Fibroblast of pulmonary artery (primary cell): Measurements from ENCODE around the gene MLN.

Experiments used
- DNase-seq: peaks from one replicate; pipeline ENCODE4 v3.0.0-alpha.2; 2010; ENCODE audit warnings: low read depth
- H3K4me3 ChIP-seq: replicated peaks from 2 replicates; pipeline ENCODE4 v1.5.1; 2011; ENCODE audit warnings: low read depth, mild to moderate bottlenecking, control low read depth, low read length, moderate library complexity
- TF ChIP-seq, protein P1 (sequence below): IDR thresholded peaks from 2 replicates; pipeline ENCODE4 v1.5.1; 2011; ENCODE audit warnings: mild to moderate bottlenecking, control low read depth, low read length, inconsistent platforms; ENCODE audit errors: missing control alignments

The MLN gene

GRCh38 chr6:33803571-33804053, at the start of gene MLN:
TSS of gene MLN (minus strand) at chr6:33804003. CDS start at chr6:33801163, 2,840 bp downstream.
- no peak within 1 kb of the TSS for H3K4me3 ChIP-seq
- no peak for DNase-seq
- TF ChIP-seq, protein P1, sequence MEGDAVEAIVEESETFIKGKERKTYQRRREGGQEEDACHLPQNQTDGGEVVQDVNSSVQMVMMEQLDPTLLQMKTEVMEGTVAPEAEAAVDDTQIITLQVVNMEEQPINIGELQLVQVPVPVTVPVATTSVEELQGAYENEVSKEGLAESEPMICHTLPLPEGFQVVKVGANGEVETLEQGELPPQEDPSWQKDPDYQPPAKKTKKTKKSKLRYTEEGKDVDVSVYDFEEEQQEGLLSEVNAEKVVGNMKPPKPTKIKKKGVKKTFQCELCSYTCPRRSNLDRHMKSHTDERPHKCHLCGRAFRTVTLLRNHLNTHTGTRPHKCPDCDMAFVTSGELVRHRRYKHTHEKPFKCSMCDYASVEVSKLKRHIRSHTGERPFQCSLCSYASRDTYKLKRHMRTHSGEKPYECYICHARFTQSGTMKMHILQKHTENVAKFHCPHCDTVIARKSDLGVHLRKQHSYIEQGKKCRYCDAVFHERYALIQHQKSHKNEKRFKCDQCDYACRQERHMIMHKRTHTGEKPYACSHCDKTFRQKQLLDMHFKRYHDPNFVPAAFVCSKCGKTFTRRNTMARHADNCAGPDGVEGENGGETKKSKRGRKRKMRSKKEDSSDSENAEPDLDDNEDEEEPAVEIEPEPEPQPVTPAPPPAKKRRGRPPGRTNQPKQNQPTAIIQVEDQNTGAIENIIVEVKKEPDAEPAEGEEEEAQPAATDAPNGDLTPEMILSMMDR, result no peak

DNA sequence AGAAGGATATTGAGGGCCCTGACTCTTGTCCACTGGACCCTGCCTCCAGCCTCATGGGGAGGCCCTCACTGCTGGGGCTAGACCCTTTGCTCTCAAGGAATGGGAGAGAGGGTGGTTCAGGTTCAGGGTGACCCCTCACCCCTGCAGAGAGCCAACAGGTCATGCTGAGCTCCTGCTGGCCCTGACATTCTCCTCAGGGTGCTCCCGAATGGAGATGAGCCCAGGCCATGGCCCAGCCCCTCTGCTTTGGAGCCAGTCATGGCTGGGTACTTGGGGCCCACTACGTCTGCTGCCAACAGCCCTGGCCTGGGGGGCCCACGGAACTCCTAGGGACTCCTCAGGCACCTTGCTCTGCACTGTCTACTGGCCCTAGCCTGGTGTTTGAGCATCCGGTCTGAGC, 49.2 kb upstream of the MLN start:
- TF ChIP-seq, protein P1, result no peak
- H3K4me3 ChIP-seq, result no peak overlapping the region
- no peak for DNase-seq

DNA sequence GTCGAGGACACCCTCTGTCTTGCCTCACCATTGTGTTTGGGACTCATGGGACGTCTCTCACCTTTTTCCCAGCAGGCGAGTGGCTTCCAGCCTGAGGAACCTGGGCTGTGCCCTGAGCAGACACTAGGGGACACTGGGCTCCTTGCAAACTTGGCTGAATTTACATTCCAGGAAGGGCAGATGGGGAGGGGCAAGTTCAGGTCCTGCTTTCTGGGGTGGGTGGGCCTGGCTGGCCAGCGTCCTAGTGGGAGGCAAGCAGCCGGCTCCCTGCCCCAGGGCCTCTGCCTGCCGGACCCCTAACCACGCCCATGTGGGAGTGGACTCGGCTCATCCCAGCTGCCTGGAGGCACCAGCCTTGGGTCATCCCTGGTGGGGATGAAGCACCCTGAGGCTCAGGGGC, 48.2 kb upstream of the MLN start:
- peak; percentile 28 for DNase-seq
- TF ChIP-seq, protein P1, result peak; percentile 55
- no peak overlapping the region for H3K4me3 ChIP-seq

GRCh38 chr6:33850869-33851541, 47.2 kb upstream of the MLN start:
- no peak for DNase-seq
- TF ChIP-seq, protein P1, result no peak

DNA sequence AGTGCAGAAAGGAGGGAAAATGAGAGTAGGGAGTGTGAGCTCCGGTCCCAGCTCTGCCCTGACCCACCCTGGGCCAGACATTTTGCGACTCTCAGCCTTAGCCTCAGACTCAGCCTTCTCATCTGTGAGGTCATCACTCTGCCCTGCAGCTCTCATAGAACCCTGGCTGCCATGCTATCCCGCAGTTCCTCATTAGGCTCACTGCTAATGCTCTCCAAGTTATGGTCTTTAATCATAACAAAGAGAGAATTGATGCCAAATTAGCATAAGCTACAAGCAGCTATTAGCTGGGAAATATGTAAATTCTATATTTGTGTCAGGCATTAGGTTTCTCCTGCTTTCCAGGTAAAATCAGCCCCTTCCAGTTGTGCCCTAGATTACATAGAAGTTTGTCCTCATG, 46.5 kb upstream of the MLN start:
- TF ChIP-seq, protein P1, result no peak
- no peak overlapping the region for H3K4me3 ChIP-seq
- DNase-seq, result no peak

More at GRCh38 chr6:33850869-33851541, 47.2 kb upstream of the MLN start:
- H3K4me3 ChIP-seq, result no peak overlapping the region

DNA sequence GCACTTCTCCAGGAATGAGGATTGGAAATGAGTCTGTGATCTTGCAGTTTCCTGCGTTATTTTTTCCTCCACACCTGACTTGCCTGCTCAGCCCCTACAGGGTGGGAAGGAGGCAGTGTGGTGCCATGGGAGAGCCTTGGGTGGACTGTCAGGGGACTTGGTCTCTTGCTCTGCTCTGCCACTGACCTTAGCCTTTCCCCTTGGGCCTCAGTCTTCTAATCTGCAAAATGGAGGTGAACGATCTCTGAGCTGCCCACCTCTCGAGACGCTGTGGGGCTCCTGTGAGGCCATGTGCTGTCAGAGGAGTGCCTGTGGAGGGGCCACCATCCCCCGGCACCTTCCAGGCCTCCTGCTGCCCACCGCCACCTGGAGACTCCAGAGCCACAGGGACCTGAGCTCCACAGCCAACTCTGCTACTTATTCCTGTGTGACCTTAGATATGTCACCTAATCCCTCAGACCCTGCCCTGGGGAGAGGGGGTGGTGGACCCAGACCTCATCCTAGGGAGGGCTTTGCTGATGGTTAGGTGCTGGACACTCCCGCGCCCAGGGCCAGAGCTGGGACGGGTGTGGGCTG, 45.8 kb upstream of the MLN start:
- TF ChIP-seq, protein P1, result no peak
- H3K4me3 ChIP-seq, result no peak overlapping the region
- no peak for DNase-seq
